ENCODE measurements around the gene CD99.
"Not testable (repeated sequence)": the region's sequence is repeated elsewhere in the genome, so short reads cannot be mapped to it uniquely, and the experiment has no call there.

CD99 gene

GRCh38 chrX:2700405-2701320, 9.6 kb downstream of the CD99 start:
- DNase-seq: no peak

DNA sequence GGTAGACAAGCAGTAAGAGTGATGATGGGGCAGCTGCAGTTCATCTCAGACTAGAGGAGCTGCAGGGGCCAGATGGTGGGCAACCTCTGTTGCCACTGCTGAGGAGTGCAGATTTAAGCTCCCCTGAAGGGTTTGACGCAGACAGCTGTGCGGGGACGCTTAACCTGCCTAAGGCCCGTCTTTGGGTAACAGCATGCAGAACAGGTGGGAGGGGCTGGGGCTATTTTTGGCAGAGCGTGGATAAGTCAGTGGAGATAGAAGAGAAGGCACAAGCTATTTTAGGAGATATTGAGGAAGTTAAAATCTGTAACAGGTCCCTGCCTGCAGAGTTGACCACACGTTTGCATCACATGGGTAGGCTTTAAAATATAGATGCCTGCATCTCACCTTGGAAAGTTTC, 10.5 kb downstream of the CD99 start:
- no peak for DNase-seq

DNA sequence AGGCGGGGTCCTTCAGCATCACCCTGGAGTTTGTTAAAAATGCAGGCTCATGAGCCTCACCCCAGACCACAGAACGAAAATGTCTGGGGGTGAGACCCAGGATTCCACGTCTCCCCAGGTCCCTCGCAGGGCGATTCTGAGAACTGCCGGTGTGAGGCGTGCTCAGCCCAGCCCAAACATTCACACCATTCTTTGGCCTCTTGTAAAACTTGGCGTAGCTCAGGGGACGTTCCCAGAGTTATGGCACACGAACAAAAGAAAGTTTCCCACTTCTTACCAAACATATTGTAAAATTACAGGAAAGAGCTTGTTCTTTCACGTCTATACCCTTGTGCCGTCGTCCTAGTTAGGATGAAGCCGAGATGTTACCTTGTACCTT, 12.9 kb downstream of the CD99 start:
- DNase-seq: no peak

GRCh38 chrX:2705046-2705832, 14.1 kb downstream of the CD99 start:
- DNase-seq: no peak

DNA sequence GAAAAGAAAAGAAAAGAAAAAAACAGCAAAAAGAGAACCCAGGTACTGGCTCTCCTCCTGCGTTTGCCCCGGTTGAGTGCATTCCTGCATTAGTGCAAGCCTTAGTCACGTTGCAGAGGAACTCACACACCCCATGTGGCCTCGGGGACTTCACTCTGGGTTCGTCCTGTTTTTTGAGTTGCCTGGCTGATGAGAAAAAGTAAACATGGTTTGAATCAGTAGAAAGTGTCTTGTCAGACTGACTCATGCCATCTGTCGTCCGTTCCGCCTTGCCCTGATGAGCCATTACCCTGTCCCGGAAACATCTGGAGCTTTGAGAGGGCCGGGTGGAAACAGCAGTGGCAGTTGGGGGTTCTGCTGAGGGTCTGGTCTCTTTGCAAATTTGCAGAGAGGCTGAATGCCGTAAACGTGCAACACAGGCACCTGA, 16.3 kb downstream of the CD99 start:
- DNase-seq: no peak

DNA sequence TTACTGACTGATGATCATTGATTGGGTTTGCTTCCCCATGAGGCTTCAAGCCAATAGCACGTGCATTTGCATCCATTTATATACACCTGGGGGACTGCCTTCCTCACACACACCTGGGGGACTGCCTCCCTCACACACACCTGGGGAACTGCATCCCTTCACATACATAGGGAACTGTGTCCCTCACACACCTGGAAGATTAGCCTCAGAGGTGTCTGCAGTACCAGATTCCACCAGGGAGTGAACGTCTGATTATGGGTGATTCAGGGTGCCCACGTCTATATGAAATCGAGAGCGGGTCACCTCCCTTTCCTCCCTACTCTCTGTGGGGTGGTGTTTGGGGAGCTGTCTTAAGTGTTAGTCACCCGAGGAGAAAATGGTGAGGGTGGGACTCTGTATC, 16.9 kb downstream of the CD99 start:
- DNase-seq: no peak

- no peak for DNase-seq
These were observed 17.6 kb downstream of the CD99 start for GRCh38 chrX:2708592-2709188.

GRCh38 chrX:2709556-2709955, 18.5 kb downstream of the CD99 start:
- no peak for DNase-seq

- DNase-seq: no peak
These were observed 19.1 kb downstream of the CD99 start for GRCh38 chrX:2710041-2710840.

DNA sequence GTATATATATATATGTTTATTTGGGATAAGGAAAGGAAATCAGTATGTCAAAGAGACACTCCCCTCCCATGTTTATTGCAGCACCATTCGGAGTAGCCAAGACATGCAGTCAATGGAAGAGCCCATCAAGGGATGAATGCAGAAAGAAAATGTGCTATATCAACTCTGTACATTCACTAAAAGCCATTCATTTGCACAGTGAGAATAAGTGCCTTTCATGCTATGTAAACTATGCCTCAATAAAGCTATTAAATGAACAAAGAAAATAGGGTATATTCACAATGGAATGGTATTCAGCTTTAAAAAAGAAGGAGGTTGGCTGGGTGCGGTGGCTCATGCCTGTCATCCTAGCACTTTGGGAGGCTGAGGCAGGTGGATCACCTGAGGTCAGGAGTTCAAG, 20.3 kb downstream of the CD99 start:
- no peak for DNase-seq

DNA sequence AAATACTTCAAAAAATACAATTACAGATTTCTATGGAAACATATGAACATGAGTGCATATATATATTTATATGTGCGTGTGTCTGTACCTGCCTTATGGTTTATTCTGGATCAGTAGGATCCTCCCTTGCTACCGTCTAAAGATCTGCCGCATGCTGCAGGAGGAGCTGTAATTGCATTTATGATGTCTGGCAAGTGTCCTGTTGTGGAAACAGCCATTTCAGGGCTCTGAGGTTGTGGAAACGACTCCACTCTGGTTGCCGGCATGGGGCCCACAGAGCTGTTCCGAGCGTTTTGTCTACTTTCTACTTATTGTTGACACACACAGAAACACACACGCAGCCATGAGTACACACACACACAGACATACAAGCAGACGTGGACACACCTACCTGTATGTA, 21.3 kb downstream of the CD99 start:
- no peak for DNase-seq

- no peak for DNase-seq
These were observed 22.1 kb downstream of the CD99 start for GRCh38 chrX:2712890-2713840.

DNA sequence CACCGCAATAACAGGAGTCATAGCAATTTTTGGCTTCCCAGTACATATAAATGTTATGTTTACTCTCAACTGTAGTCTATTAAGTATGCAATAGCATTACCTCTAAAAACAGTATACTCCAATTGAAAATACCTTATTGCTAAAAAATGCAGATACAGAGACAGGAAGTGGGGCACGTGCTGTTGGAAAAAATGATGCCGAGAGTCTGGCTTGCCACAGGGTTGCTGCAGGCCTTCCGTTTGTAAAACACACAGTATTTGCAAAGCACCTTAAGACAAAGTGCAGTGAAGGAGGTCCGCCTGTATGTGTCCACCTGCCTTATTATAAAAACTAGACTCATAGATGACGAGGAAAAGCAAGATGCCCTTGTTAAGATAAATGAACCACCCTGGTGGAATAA, 23.5 kb downstream of the CD99 start:
- no peak for DNase-seq

GRCh38 chrX:2715066-2715600, 24.0 kb downstream of the CD99 start:
- DNase-seq: no peak

DNA sequence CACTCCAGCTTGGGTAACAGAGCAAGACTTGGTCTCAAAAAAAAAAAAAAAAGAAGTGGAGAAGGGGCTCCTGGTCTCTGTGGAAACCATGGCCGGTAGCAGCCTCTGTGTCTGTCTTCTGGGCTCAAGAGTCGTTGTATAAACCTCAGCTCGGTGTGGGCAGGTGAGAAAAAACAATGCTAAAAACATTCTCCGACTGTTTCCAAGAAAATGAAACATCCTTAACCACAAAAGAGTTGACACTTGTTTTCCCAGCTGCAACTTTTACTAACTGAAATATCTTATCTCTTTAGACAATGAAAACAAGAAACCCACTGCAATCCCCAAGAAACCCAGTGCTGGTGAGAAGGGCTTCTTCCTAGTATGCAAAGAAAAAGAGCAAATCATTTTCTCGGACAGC, 26.2 kb downstream of the CD99 start:
- DNase-seq: no peak

- no peak for DNase-seq
These were observed 27.7 kb downstream of the CD99 start for GRCh38 chrX:2718821-2719220.

GRCh38 chrX:2719774-2720447, 28.8 kb downstream of the CD99 start:
- DNase-seq: no peak

- no peak for DNase-seq
These were observed 32.3 kb downstream of the CD99 start for GRCh38 chrX:2723286-2723879.

- not testable (repeated sequence) for DNase-seq
These were observed 36.2 kb downstream of the CD99 start for GRCh38 chrX:2727264-2727663.

- no peak for DNase-seq
These were observed 41.0 kb downstream of the CD99 start for GRCh38 chrX:2732076-2732475.
